OCI-M1 (cell line): ENCODE results near the gene GJA4.
"Not testable (repeated sequence)": the region's sequence is repeated elsewhere in the genome, so short reads cannot be mapped to it uniquely, and the experiment has no call there.

Experiments used
- DNase-seq: peaks from one replicate; lab custom pipeline; 2025; lab: John Stamatoyannopoulos, UW

The GJA4 gene

GRCh38 chr1:34770891-34771504, 21.8 kb upstream of the GJA4 start:
- no peak for DNase-seq

GRCh38 chr1:34771573-34772371, 21.0 kb upstream of the GJA4 start:
- no peak for DNase-seq

GRCh38 chr1:34773114-34773513, 19.7 kb upstream of the GJA4 start:
- not testable (repeated sequence) for DNase-seq

GRCh38 chr1:34774957-34775356, 17.8 kb upstream of the GJA4 start:
- no peak for DNase-seq

GRCh38 chr1:34776911-34777310, 15.9 kb upstream of the GJA4 start:
- no peak for DNase-seq

GRCh38 chr1:34777519-34778321, 15.1 kb upstream of the GJA4 start:
- DNase-seq, result no peak

- DNase-seq, result no peak
These were observed 14.4 kb upstream of the GJA4 start for GRCh38 chr1:34778381-34778780.

- no peak for DNase-seq
These were observed 13.8 kb upstream of the GJA4 start for GRCh38 chr1:34779005-34779404.

GRCh38 chr1:34779526-34779925, 13.3 kb upstream of the GJA4 start:
- no peak for DNase-seq

GRCh38 chr1:34779962-34780361, 12.8 kb upstream of the GJA4 start:
- DNase-seq, result no peak

- DNase-seq, result no peak
These were observed 12.3 kb upstream of the GJA4 start for GRCh38 chr1:34780528-34780927.

- no peak for DNase-seq
These were observed 11.5 kb upstream of the GJA4 start, which contains the start of gene GJB3 for GRCh38 chr1:34781071-34781843. Gene GJB3 (plus strand): TSS chr1:34781214. CDS start chr1:34784763, 3,549 bp downstream.

GRCh38 chr1:34781844-34782391, 10.9 kb upstream of the GJA4 start:
- DNase-seq, result no peak

- no peak for DNase-seq
These were observed 8.0 kb upstream of the GJA4 start for GRCh38 chr1:34784751-34785221.

GRCh38 chr1:34785231-34785874, 7.4 kb upstream of the GJA4 start:
- DNase-seq, result no peak

- DNase-seq, result no peak
These were observed 6.8 kb upstream of the GJA4 start for GRCh38 chr1:34785875-34786470.

GRCh38 chr1:34786521-34787325, 6.1 kb upstream of the GJA4 start:
- peak; percentile 84 for DNase-seq

GRCh38 chr1:34787461-34788420, 5.1 kb upstream of the GJA4 start:
- peak; percentile 54 for DNase-seq

- DNase-seq, result no peak
These were observed 1.8 kb upstream of the GJA4 start for GRCh38 chr1:34790985-34791384.
